BJ (cell line): ENCODE measurements around the gene MORC1. TPM values are rescaled to one million over a fixed set of nuclear protein-coding genes. Genes with fewer than 3 reads are reported as not detected.

Experiments
- CTCF ChIA-PET: fragments of 350-600 bp; formaldehyde crosslinking; extraction: SDS; loops from one replicate; lab custom pipeline; 2021; ENCODE audit warnings: antibody characterized with exemption, inconsistent platforms; lab: Yijun Ruan, JAX
- POLR2A ChIA-PET: fragments of 300-600 bp; sonication (Branson Sonifier 250); formaldehyde crosslinking; extraction: SDS; loops from one replicate; lab custom pipeline; 2021; ENCODE audit warnings: antibody characterized with exemption; lab: Charles Lee
- DNase-seq: peaks from one replicate; pipeline ENCODE4 v3.0.0-alpha.2; 2011; ENCODE audit warnings: low read depth
- H3K27me3 ChIP-seq: 2 replicates; pipeline ENCODE4 v1.6.0; 2011; ENCODE audit warnings: low read length; ENCODE audit not compliant: control insufficient read depth, insufficient read depth
- H3K36me3 ChIP-seq: 2 replicates; pipeline ENCODE4 v1.5.1; 2011; ENCODE audit warnings: low read length; ENCODE audit not compliant: control insufficient read depth, insufficient read depth
- H3K4me3 ChIP-seq: 2 replicates; pipeline ENCODE4 v1.5.1; 2011; ENCODE audit warnings: low read depth, mild to moderate bottlenecking, control low read depth, low read length
- CTCF ChIP-seq: IDR thresholded peaks from 2 replicates; pipeline ENCODE4 v1.5.1; 2011; ENCODE audit warnings: low read depth, mild to moderate bottlenecking, control low read depth, inconsistent platforms, low read length, moderate library complexity; ENCODE audit not compliant: insufficient read depth
- polyA plus RNA-seq: library from polyadenylated mRNA; depleted of rRNA; stranded (reverse); fragments of >200 nt; gene quantifications from 2 replicates; pipeline ENCODE4 v1.2.3, GENCODE V29; 2011

The MORC1 gene
- polyA plus RNA-seq, 1 experiment, result not detected

GRCh38 chr3:109112946-109113760 lies 4.8 kb downstream of the MORC1 start:
- Histone ChIP-seq H3K4me3 (no peak overlapping the region), H3K36me3 (no peaks in the 10 kb centered on the region), H3K27me3 (no peaks in the 10 kb centered on the region)
- ChIA-PET POLR2A (no interaction called here), CTCF (no interaction called here)
- TF ChIP-seq CTCF, result no peak
- no peak for DNase-seq

GRCh38 chr3:109109574-109109973 lies 8.4 kb downstream of the MORC1 start:
- CTCF ChIA-PET, result no interaction called here
- Histone ChIP-seq H3K4me3 (no peak overlapping the region), H3K36me3 (no peaks in the 10 kb centered on the region), H3K27me3 (no peaks in the 10 kb centered on the region)
- TF ChIP-seq CTCF, result no peak
- DNase-seq, result no peak
- POLR2A ChIA-PET, result no interaction called here

- no peak overlapping the region for H3K4me3 ChIP-seq
- ChIA-PET CTCF (no interaction called here), POLR2A (no interaction called here)
- H3K27me3 ChIP-seq, result no peaks in the 10 kb centered on the region
- H3K36me3 ChIP-seq, result no peaks in the 10 kb centered on the region
- no peak for TF ChIP-seq CTCF
- DNase-seq, result no peak
These were observed 19.8 kb downstream of the MORC1 start for GRCh38 chr3:109098079-109098644.

GRCh38 chr3:109095166-109095565 lies 22.8 kb downstream of the MORC1 start:
- no peaks in the 10 kb centered on the region for H3K36me3 ChIP-seq
- ChIA-PET POLR2A (no interaction called here), CTCF (no interaction called here)
- H3K4me3 ChIP-seq, result no peak overlapping the region
- no peak for TF ChIP-seq CTCF
- no peaks in the 10 kb centered on the region for H3K27me3 ChIP-seq
- no peak for DNase-seq

GRCh38 chr3:109093561-109093960 lies 24.4 kb downstream of the MORC1 start:
- CTCF ChIA-PET, result interaction anchor here (0.8 to 1.3 kb wide), 2 partner anchors 8 to 11 kb away, joined by 3 read pairs; no protein-coding TSS in a partner anchor
- Histone ChIP-seq H3K4me3 (no peak overlapping the region), H3K36me3 (no peaks in the 10 kb centered on the region), H3K27me3 (no peaks in the 10 kb centered on the region)
- DNase-seq, result no peak
- POLR2A ChIA-PET, result no interaction called here
- no peak for TF ChIP-seq CTCF
